ENCODE measurements around the gene IGSF8. TPM values are rescaled to one million over a fixed set of nuclear protein-coding genes. Genes with fewer than 3 reads are reported as not detected.

IGSF8 gene
- polyA plus RNA-seq, 1 of the 3 experiments (the other 2 are of a cell fraction), result 67.9 TPM

- no peak overlapping the region for H3K27ac ChIP-seq (ENCODE audit: low read depth in 2 of 2, low read length in 1 of 2)
- no peaks in the 10 kb centered on the region for H3K9me3 ChIP-seq
- no peak for DNase-seq
- H3K4me1 ChIP-seq (ENCODE audit: control insufficient read depth in 1 of 2, insufficient read depth in 2 of 2, low read depth in 1 of 2, low read length in 1 of 2), result peaks cover 0 to 11% of the 10 kb centered on the region in 2 experiments; a peak in 2 of 4 replicates
- no peak overlapping the region; the same call in 1 of the 2 replicates for H2AFZ ChIP-seq (ENCODE audit: low read depth)
- no peak overlapping the region for H3K4me2 ChIP-seq
- H3K36me3 ChIP-seq (replicated peaks in 1 of 2; ENCODE audit: control insufficient read depth in 1 of 2, insufficient read depth in 2 of 2, low read length in 1 of 2), result no peaks in the 10 kb centered on the region
- H3K4me3 ChIP-seq (ENCODE audit: low read depth in 2 of 2, low read length in 1 of 2), result no peak overlapping the region
- H3K79me2 ChIP-seq (ENCODE audit: insufficient read depth), result no peaks in the 10 kb centered on the region
- 56% methylated on average over 9 of the region's 9 CpGs for whole genome bisulfite sequencing (ENCODE audit: low lambda C conversion rate)
- CTCF ChIA-PET, result interaction anchor here (0.6 to 7.8 kb wide), 26 partner anchors 8 to 244 kb away, joined by 3 to 163 read pairs (median 10); partner anchors contain the start of genes DCAF8, IGSF8, KCNJ10 and KCNJ9
- H3K9me2 ChIP-seq, result no peaks in the 10 kb centered on the region
- no peak overlapping the region for H3K9ac ChIP-seq
- POLR2A ChIA-PET, result interaction anchor here (1.0 kb wide), 2 partner anchors 16 to 34 kb away, joined by 3 to 4 read pairs; partner anchors contain the start of genes KCNJ9 and PIGM
- peaks cover 38% of the 10 kb centered on the region; the same call in 1 of the 2 replicates for H3K27me3 ChIP-seq (ENCODE audit: insufficient read depth)
- H4K20me1 ChIP-seq (ENCODE audit: insufficient read depth), result no peaks in the 10 kb centered on the region
- H3F3A ChIP-seq (replicated peaks; ENCODE audit: insufficient read depth), result no peaks in the 10 kb centered on the region
- TF ChIP-seq, protein P1, sequence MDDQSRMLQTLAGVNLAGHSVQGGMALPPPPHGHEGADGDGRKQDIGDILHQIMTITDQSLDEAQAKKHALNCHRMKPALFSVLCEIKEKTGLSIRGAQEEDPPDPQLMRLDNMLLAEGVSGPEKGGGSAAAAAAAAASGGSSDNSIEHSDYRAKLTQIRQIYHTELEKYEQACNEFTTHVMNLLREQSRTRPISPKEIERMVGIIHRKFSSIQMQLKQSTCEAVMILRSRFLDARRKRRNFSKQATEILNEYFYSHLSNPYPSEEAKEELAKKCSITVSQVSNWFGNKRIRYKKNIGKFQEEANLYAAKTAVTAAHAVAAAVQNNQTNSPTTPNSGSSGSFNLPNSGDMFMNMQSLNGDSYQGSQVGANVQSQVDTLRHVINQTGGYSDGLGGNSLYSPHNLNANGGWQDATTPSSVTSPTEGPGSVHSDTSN (IDR thresholded peaks at IDR 0.05), result no peak
- no peak for TF ChIP-seq ELF1 (IDR thresholded peaks at IDR 0.05)
- no peak for TF ChIP-seq RCOR1 (IDR thresholded peaks at IDR 0.05; ENCODE audit: low read length)
- TF ChIP-seq RAD21 (IDR thresholded peaks at IDR 0.05; ENCODE audit: low read length), result no peak
- TF ChIP-seq GATA2 (CRISPR knock-in tag; IDR thresholded peaks at IDR 0.05), result no peak
- no peak for TF ChIP-seq SMC3 (IDR thresholded peaks at IDR 0.05; ENCODE audit: low read depth, low read length)
- no peak for TF ChIP-seq CHD2 (IDR thresholded peaks at IDR 0.05; ENCODE audit: low read length, partially characterized antibody)
- TF ChIP-seq NRF1 (IDR thresholded peaks at IDR 0.05; ENCODE audit: low read depth, low read length), result no peak
- no peak for TF ChIP-seq FOSL2 (IDR thresholded peaks at IDR 0.05; ENCODE audit: borderline replicate concordance, low read depth)
- no peak for TF ChIP-seq JUND (IDR thresholded peaks at IDR 0.05)
- TF ChIP-seq NFIC (IDR thresholded peaks at IDR 0.05; ENCODE audit: borderline replicate concordance), result no peak
- TF ChIP-seq REST (IDR thresholded peaks at IDR 0.05; ENCODE audit: low read depth, low read length), result no peak
- TF ChIP-seq YY1 (IDR thresholded peaks at IDR 0.05; ENCODE audit: low read depth), result no peak
- no peak for TF ChIP-seq FOXM1 (IDR thresholded peaks at IDR 0.05; ENCODE audit: low read depth)
- no peak for TF ChIP-seq TEAD4 (IDR thresholded peaks at IDR 0.05; ENCODE audit: borderline replicate concordance, insufficient read depth)
- no peak for TF ChIP-seq SIN3A (IDR thresholded peaks at IDR 0.05; ENCODE audit: borderline replicate concordance, low read depth, low read length)
- no peak for TF ChIP-seq EZH2phosphoT487 (IDR thresholded peaks at IDR 0.05; ENCODE audit: borderline replicate concordance, low read depth)
Observed at GRCh38 chr1:160047111-160047991, 51.1 kb downstream of the IGSF8 start.

Data from SK-N-SH (cell line).